Adrenal gland (tissue), 12 donors: Measurements from ENCODE around the gene UBE3D. TPM values are rescaled to one million over a fixed set of nuclear protein-coding genes. Genes with fewer than 3 reads are reported as not detected.

ENCODE experiments used
- DNase-seq, 7 donors: peaks; one replicate each; pipeline ENCODE4 v3.0.0-alpha.2; 2019 to 2020
- H3K27ac ChIP-seq, 5 donors: fragments of 200-600 bp; sonication (generic) in 4 of 5; 1 replicate in 3 of 5; 2 replicates in 2 of 5; pipeline versions ENCODE4 v1.5.1 to v1.8.0; 2016 to 2020; ENCODE audit warnings: mild to moderate bottlenecking in 1 of 5
- H3K27me3 ChIP-seq: fragments of 200-600 bp; 2 replicates; pipeline ENCODE4 v1.8.0; 2021
- H3K36me3 ChIP-seq, 2 donors: fragments of 200-600 bp; replicated peaks in 1 of 2; 1 replicate in 1 of 2; 2 replicates in 1 of 2; pipeline versions ENCODE4 v1.5.1 to v1.8.0; 2018 to 2022
- H3K4me1 ChIP-seq, 2 donors: fragments of 200-600 bp; replicated peaks in 1 of 2; 1 replicate in 1 of 2; 2 replicates in 1 of 2; pipeline versions ENCODE4 v1.5.1 to v1.8.0; 2018 to 2021
- H3K4me3 ChIP-seq, 4 donors: fragments of 200-600 bp; sonication (generic) in 3 of 4; one replicate each; pipeline ENCODE4 v1.5.1; 2016 to 2018
- H3K9me3 ChIP-seq, 3 donors: fragments of 200-600 bp; sonication (generic) in 1 of 3; replicated peaks in 1 of 3; 1 replicate in 2 of 3; 2 replicates in 1 of 3; pipeline versions ENCODE4 v1.5.1 to v1.8.0; 2016 to 2021
- POLR2A ChIP-seq, 2 donors: fragments of 450-650 bp; IDR thresholded peaks; one replicate each; pipeline ENCODE4 v1.6.1; 2017; ENCODE audit warnings: antibody characterized with exemption in 2 of 2, mild to moderate bottlenecking in 2 of 2, moderate library complexity in 1 of 2
- WGBS, 4 donors: extraction: QIAGEN DNeasy Blood & Tissue Kit in 2 of 4; methylation state at CpG; one replicate each; pipeline versions ENCODE4 v1.1.5 to v1.1.7; 2013 to 2017; 5-methylcytosine and 5-hydroxymethylcytosine counted together
- intact Hi-C, 2 donors: fragments of 100-400 bp; cut with DNase I; formaldehyde crosslinking; loops; one replicate each; pipeline versions ENCODE4 v1.14.1 to v1.15.0; 2022 to 2023
- polyA plus RNA-seq, 3 donors: library from polyadenylated mRNA; stranded (reverse); fragments of 200-250 nt in 2 of 3; fragments of 350-450 nt in 1 of 3; fragmentation: Illumina TruSeq in 1 of 3; extraction: RNeasy Lipid Tissue Mini Kit (QIAGEN cat#74804) in 1 of 3; gene quantifications; one replicate each; pipeline ENCODE4 v1.2.3, GENCODE V29; 2013 to 2014
- total RNA-seq, 9 donors: library from RNA; depleted of rRNA in 4 of 9; stranded (reverse); fragments of >200 nt in 4 of 9; fragments of 120-200 nt in 1 of 9; fragmentation: NEBNext Ultra II Directional in 1 of 9; extraction: Animal tissue kit (Norgen Biotek cat#: 25700) in 1 of 9; gene quantifications; one replicate each; pipeline versions ENCODE4 v1.1.0 to v1.2.4, GENCODE V29; 2013 to 2023
- TF ChIP-seq, protein P1 (sequence below), 6 experiments: fragments of 450-650 bp in 4 of 6; fragments of 200-600 bp in 2 of 6; sonication (generic) in 1 of 6; IDR thresholded peaks; 1 replicate in 5 of 6; 2 replicates in 1 of 6; pipeline versions ENCODE4 v1.5.1 to v1.8.0; 2016 to 2021; ENCODE audit warnings: antibody characterized with exemption in 6 of 6, mild to moderate bottlenecking in 2 of 6, moderate library complexity in 1 of 6
- donor health status: healthy with polysubstance abuse.
- donor health status: Bipolar disorder and iron deficiency.
- donor health status: DM: yes; HTN: yes; CAD: no.
- donor health status: DM: no; HTN: no; CAD: no.
- donor health status: DM: no; HTN: no; CAD: no.
- donor health status: DM: yes; HTN: yes; CAD: no.

Gene UBE3D
- total and polyA plus RNA-seq, 12 donors: 1.3 to 15.9 (median 7.7) TPM

DNA sequence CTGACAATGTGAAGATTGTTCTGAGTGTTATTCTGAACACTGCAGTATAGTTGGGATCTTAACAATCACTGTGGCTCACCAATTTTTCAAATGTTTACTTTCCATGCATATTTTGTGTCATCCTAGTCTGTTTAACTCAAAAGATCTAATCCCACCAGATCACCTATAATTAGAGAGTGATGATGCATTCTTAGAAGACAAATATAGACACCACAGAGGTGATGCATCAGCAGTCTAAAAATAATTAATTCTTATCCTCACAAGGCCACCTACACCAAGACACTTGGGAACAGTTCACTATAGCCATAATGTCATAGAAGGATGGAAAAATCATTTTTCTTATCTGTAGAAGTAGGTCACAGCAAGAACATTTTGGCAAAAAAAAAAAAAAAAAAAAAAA, 154.8 kb downstream of the UBE3D start:
- H3K9me3 ChIP-seq: no peaks in the 10 kb centered on the region
- no peak for TF ChIP-seq POLR2A (IDR thresholded peaks at IDR 0.05)
- TF ChIP-seq, protein P1, sequence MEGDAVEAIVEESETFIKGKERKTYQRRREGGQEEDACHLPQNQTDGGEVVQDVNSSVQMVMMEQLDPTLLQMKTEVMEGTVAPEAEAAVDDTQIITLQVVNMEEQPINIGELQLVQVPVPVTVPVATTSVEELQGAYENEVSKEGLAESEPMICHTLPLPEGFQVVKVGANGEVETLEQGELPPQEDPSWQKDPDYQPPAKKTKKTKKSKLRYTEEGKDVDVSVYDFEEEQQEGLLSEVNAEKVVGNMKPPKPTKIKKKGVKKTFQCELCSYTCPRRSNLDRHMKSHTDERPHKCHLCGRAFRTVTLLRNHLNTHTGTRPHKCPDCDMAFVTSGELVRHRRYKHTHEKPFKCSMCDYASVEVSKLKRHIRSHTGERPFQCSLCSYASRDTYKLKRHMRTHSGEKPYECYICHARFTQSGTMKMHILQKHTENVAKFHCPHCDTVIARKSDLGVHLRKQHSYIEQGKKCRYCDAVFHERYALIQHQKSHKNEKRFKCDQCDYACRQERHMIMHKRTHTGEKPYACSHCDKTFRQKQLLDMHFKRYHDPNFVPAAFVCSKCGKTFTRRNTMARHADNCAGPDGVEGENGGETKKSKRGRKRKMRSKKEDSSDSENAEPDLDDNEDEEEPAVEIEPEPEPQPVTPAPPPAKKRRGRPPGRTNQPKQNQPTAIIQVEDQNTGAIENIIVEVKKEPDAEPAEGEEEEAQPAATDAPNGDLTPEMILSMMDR (IDR thresholded peaks at IDR 0.05): no peak
- no peaks in the 10 kb centered on the region for H3K27me3 ChIP-seq
- no peak overlapping the region for H3K27ac ChIP-seq
- intact Hi-C loops: no loop called here
- no peaks in the 10 kb centered on the region for H3K36me3 ChIP-seq
- no peak overlapping the region for H3K4me3 ChIP-seq
- DNase-seq: no peak
- H3K4me1 ChIP-seq: no peaks in the 10 kb centered on the region

DNA sequence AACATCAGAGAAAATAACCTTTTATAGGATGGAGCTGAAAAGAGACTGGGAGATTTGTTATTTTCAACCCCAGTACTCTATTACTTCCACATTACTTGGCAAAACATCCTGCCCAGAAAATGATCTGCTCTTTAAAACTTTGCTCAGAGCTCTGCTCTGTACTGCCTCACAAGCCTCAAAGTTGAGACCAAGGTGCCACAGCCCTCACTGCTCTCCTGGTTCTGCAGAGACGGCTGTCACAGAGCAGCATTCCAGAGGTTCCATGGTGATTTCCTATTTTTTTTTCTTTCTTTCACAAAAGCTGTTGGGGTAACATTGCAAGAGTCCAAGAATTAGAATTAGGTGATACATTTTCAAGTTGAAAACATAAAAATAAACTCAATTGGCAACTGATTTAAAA, 155.2 kb downstream of the UBE3D start:
- 45 to 89% (median 87%) methylated on average over 1 of the region's 1 CpG for WGBS, 4 donors
- intact Hi-C loops: no loop called here
- no peaks in the 10 kb centered on the region for H3K4me1 ChIP-seq
- no peaks in the 10 kb centered on the region for H3K27me3 ChIP-seq
- TF ChIP-seq POLR2A (IDR thresholded peaks at IDR 0.05): no peak
- TF ChIP-seq, protein P1 (IDR thresholded peaks at IDR 0.05): no peak
- H3K9me3 ChIP-seq: no peaks in the 10 kb centered on the region
- no peak overlapping the region for H3K4me3 ChIP-seq
- H3K27ac ChIP-seq: no peak overlapping the region
- no peak for DNase-seq
- H3K36me3 ChIP-seq: no peaks in the 10 kb centered on the region

DNA sequence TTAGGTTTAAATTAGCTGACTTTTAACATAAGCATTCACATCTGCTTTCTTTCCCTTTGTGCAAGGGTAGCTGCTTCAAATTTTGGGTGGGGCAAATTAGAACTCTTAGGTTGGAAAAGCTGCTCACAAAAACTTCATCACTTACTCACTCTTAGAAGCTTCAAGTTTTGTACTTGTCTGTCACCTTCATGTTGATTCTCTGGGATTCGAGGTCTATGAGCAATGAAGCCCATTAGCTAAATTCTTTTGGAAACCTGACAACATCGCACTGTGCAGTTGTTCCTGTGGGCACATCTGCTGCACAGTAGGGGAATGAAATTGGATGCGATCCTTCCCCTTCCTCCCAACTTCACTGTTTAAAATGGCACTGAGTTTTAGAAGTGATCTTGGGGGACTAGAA, 156.1 kb downstream of the UBE3D start:
- Histone ChIP-seq H3K4me1 (peaks cover 0 to under 1% of the 10 kb centered on the region in 2 donors), H3K36me3 (no peaks in the 10 kb centered on the region), H3K27ac (no peak overlapping the region), H3K4me3 (no peak overlapping the region), H3K9me3 (no peaks in the 10 kb centered on the region), H3K27me3 (no peaks in the 10 kb centered on the region)
- TF ChIP-seq, protein P1 (IDR thresholded peaks at IDR 0.05): no peak
- no peak for TF ChIP-seq POLR2A (IDR thresholded peaks at IDR 0.05)
- DNase-seq: no peak
- WGBS, 4 donors: 94 to 98% (median 95%) methylated on average over 3 of the region's 3 CpGs
- intact Hi-C loops: no loop called here

DNA sequence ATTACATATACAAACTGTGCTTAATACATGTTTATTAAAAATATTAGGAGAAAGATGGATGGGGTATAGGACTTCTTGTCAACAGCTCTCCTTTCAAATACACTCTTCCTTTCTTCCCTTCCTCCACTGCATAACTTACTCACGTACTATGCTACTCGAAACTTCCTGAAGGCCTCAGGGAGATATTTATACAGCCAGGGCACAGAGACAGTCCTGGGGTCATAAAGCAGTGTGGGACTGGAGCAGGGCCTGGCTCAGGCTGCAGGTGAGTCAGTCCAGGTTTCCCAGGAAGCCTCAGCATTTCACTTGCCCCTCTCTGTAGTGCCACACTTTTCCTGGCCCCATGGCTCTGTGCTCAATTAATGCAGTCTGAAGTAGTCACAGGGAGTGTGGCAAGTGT, 157.0 kb downstream of the UBE3D start:
- no peak overlapping the region for H3K27ac ChIP-seq
- intact Hi-C loops: no loop called here
- peaks cover 0 to 9% of the 10 kb centered on the region in 2 donors for H3K4me1 ChIP-seq
- no peaks in the 10 kb centered on the region for H3K27me3 ChIP-seq
- H3K4me3 ChIP-seq: no peak overlapping the region
- 81 to 93% (median 85%) methylated on average over 2 of the region's 2 CpGs for WGBS, 4 donors
- no peaks in the 10 kb centered on the region for H3K36me3 ChIP-seq
- TF ChIP-seq POLR2A (IDR thresholded peaks at IDR 0.05): no peak
- TF ChIP-seq, protein P1 (IDR thresholded peaks at IDR 0.05): no peak
- no peak for DNase-seq
- no peaks in the 10 kb centered on the region for H3K9me3 ChIP-seq
